Ovary (tissue), 3 donors: ENCODE measurements around the gene GDAP1L1.

ENCODE experiments used
- EP300 ChIP-seq: sonication (generic); formaldehyde crosslinking; IDR thresholded peaks from one replicate; pipeline ENCODE4 v1.6.1; 2017; ENCODE audit warnings: antibody characterized with exemption
- POLR2A ChIP-seq: fragments of 450-650 bp; IDR thresholded peaks from one replicate; pipeline ENCODE4 v1.6.1; 2017; ENCODE audit warnings: antibody characterized with exemption, mild to moderate bottlenecking, moderate library complexity
- TF ChIP-seq, protein P1 (sequence below), 3 donors: fragments of 450-650 bp in 2 of 3; fragments of 200-600 bp in 1 of 3; IDR thresholded peaks; one replicate each; pipeline versions ENCODE4 v1.5.1 to v1.8.0; 2016 to 2022; ENCODE audit warnings: antibody characterized with exemption in 3 of 3, mild to moderate bottlenecking in 1 of 3
- donor health status: DM: no; HTN: no; CAD: no.

DNA sequence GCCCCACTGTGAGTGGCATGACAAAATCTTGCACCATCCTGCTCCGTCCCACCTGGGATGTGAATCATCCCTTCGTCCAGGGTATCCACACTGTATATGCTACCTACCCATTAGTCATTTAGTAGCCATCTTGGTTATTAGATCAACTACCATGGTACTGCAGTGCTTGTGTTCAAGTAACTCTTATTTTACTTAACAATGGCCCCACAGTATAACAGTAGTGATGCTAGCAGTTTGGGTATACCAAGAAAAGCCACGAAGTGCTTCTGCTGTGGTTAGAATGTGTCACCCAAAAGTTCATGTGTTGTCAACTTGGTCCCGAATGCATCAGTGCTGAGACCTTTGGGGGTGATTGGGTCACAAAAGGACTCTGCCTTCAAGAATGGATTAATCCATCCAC lies 48.2 kb upstream of the GDAP1L1 start:
- TF ChIP-seq, protein P1, sequence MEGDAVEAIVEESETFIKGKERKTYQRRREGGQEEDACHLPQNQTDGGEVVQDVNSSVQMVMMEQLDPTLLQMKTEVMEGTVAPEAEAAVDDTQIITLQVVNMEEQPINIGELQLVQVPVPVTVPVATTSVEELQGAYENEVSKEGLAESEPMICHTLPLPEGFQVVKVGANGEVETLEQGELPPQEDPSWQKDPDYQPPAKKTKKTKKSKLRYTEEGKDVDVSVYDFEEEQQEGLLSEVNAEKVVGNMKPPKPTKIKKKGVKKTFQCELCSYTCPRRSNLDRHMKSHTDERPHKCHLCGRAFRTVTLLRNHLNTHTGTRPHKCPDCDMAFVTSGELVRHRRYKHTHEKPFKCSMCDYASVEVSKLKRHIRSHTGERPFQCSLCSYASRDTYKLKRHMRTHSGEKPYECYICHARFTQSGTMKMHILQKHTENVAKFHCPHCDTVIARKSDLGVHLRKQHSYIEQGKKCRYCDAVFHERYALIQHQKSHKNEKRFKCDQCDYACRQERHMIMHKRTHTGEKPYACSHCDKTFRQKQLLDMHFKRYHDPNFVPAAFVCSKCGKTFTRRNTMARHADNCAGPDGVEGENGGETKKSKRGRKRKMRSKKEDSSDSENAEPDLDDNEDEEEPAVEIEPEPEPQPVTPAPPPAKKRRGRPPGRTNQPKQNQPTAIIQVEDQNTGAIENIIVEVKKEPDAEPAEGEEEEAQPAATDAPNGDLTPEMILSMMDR (IDR thresholded peaks at IDR 0.05) = no peak
- TF ChIP-seq POLR2A (no peak), EP300 (no peak)
